GM12878 (cell line): ENCODE results near the gene C11orf65. TPM values are rescaled to one million over a fixed set of nuclear protein-coding genes. Genes with fewer than 3 reads are reported as not detected.

Source experiments
- ATAC-seq: fragments of 200-7000 bp; cut with Tn5 transposase; 3 replicates; pipeline ENCODE4 v1.9.1; 2020; ENCODE audit warnings: mild to moderate bottlenecking, moderate library complexity
- BruUV-seq: library from RNA; stranded (reverse); fragments of 400-500 nt; replicated peaks from 2 replicates; lab custom pipeline; 2021; lab: Mats Ljungman, UMichigan
- CTCF ChIA-PET: fragments of 300-600 bp; sonication (Branson Sonifier 250); formaldehyde crosslinking; extraction: SDS; loops from one replicate; lab custom pipeline; 2021; ENCODE audit warnings: inconsistent platforms; lab: Yijun Ruan, JAX
- POLR2A ChIA-PET: fragments of 350-600 bp; formaldehyde crosslinking; extraction: SDS; loops from one replicate; lab custom pipeline; 2021; ENCODE audit warnings: inconsistent platforms; lab: Charles Lee
- RAD21 ChIA-PET: fragments of 300-600 bp; sonication (Branson Sonifier 250); formaldehyde crosslinking; loops from one replicate; lab custom pipeline; 2023; ENCODE audit warnings: antibody characterized with exemption; ENCODE audit not compliant: unreplicated experiment; lab: Charles Lee
- SMC1A ChIA-PET: fragments of 300-600 bp; sonication (Branson Sonifier 250); formaldehyde crosslinking; loops from one replicate; lab custom pipeline; 2023; ENCODE audit not compliant: unreplicated experiment, uncharacterized antibody; lab: Charles Lee
- DNase-seq: peaks from one replicate; pipeline ENCODE4 v3.0.0-alpha.2; 2011; ENCODE audit warnings: low read depth, low spot score
- FAIRE-seq: peaks from 3 replicates; lab custom pipeline; 2011; peaks lifted over from hg19 to GRCh38; lab: Jason Lieb, UNC
- H2AFZ ChIP-seq: 2 replicates; pipeline ENCODE4 v1.6.0; 2011; ENCODE audit warnings: low read depth, low read length, control low read depth; ENCODE audit not compliant: control insufficient read depth
- H3K27ac ChIP-seq: 2 replicates; pipeline ENCODE4 v1.5.1; 2011; ENCODE audit warnings: control low read depth; ENCODE audit not compliant: control insufficient read depth, insufficient read depth
- H3K27me3 ChIP-seq, 2 experiments: replicated peaks in 1 of 2; 2 replicates each; pipeline versions ENCODE4 v1.6.0 to v1.6.1; 2011; ENCODE audit warnings: low read length in 1 of 2; ENCODE audit not compliant: control insufficient read depth in 2 of 2, insufficient read depth in 2 of 2
- H3K36me3 ChIP-seq, 2 experiments: 2 replicates each; pipeline ENCODE4 v1.5.1; 2011; ENCODE audit warnings: low read length in 1 of 2; ENCODE audit not compliant: control insufficient read depth in 2 of 2, insufficient read depth in 2 of 2
- H3K4me1 ChIP-seq: 2 replicates; pipeline ENCODE4 v1.6.1; 2011; ENCODE audit warnings: mild to moderate bottlenecking, low read length, moderate library complexity, mixed read lengths; ENCODE audit not compliant: control insufficient read depth, insufficient read depth
- H3K4me2 ChIP-seq: 2 replicates; pipeline ENCODE4 v1.6.0; 2011; ENCODE audit warnings: control low read depth; ENCODE audit not compliant: control insufficient read depth, insufficient read depth
- H3K4me3 ChIP-seq: fragments of 200-600 bp; sonication (generic); 2 replicates; pipeline ENCODE4 v1.5.1; 2016
- H3K79me2 ChIP-seq: 2 replicates; pipeline ENCODE4 v1.6.0; 2011; ENCODE audit warnings: low read length; ENCODE audit not compliant: control insufficient read depth, insufficient read depth
- H3K9ac ChIP-seq: 2 replicates; pipeline ENCODE4 v1.8.0; 2011; ENCODE audit warnings: low read length, control low read depth, mixed read lengths; ENCODE audit not compliant: control insufficient read depth, insufficient read depth
- H3K9me3 ChIP-seq: replicated peaks from 3 replicates; pipeline ENCODE4 v1.5.1; 2011; ENCODE audit warnings: mild to moderate bottlenecking, low read length; ENCODE audit not compliant: control insufficient read depth, insufficient read depth
- H4K20me1 ChIP-seq: 2 replicates; pipeline ENCODE4 v1.6.0; 2011; ENCODE audit not compliant: control insufficient read depth, insufficient read depth
- EZH2 ChIP-seq: IDR thresholded peaks from 2 replicates; pipeline ENCODE4 v1.6.1; 2012; ENCODE audit warnings: low read depth, mild to moderate bottlenecking, control low read depth, inconsistent platforms, low read length, borderline replicate concordance; ENCODE audit not compliant: control insufficient read depth
- MTA2 ChIP-seq: fragments of 450-650 bp; IDR thresholded peaks from 2 replicates; pipeline ENCODE4 v1.6.1; 2016; ENCODE audit warnings: low read depth, mild to moderate bottlenecking, moderate library complexity
- NFYB ChIP-seq: IDR thresholded peaks from 2 replicates; pipeline ENCODE4 v1.6.1; 2011; ENCODE audit warnings: low read depth, mild to moderate bottlenecking, low read length, improper control_type of control experiment, moderate library complexity; ENCODE audit not compliant: insufficient read depth
- NR2F1 ChIP-seq: fragments of 450-650 bp; conservative IDR thresholded peaks from 2 replicates; pipeline ENCODE4 v1.6.1; 2017; ENCODE audit warnings: mild to moderate bottlenecking
- POLR2AphosphoS2 ChIP-seq: IDR thresholded peaks from 2 replicates; pipeline ENCODE4 v1.6.1; 2011; ENCODE audit warnings: low read depth, mild to moderate bottlenecking, low read length, improper control_type of control experiment, moderate library complexity
- RFX5 ChIP-seq: IDR thresholded peaks from 2 replicates; pipeline ENCODE4 v1.6.1; 2011; ENCODE audit warnings: low read depth, low read length, improper control_type of control experiment
- SMAD1 ChIP-seq: fragments of 450-650 bp; IDR thresholded peaks from 2 replicates; pipeline ENCODE4 v1.6.1; 2018; ENCODE audit warnings: mild to moderate bottlenecking, low read depth; ENCODE audit not compliant: partially characterized antibody
- STAT3 ChIP-seq: IDR thresholded peaks from 2 replicates; pipeline ENCODE4 v1.6.1; 2011; ENCODE audit warnings: low read depth, low read length, improper control_type of control experiment
- SUPT20H ChIP-seq: IDR thresholded peaks from 2 replicates; pipeline ENCODE4 v1.6.1; 2011; ENCODE audit warnings: low read depth, mild to moderate bottlenecking, low read length, moderate library complexity, borderline replicate concordance; ENCODE audit not compliant: control insufficient read depth
- ZNF24 ChIP-seq: fragments of 450-650 bp; IDR thresholded peaks from 2 replicates; pipeline ENCODE4 v1.6.1; 2017; ENCODE audit warnings: antibody characterized with exemption, mild to moderate bottlenecking
- WGBS: methylation state at CpG from one replicate; pipeline ENCODE4 v1.1.6; 2016; ENCODE audit warnings: low lambda C conversion rate; ENCODE audit not compliant: insufficient replicate concordance, insufficient coverage; ENCODE audit errors: missing lambda C conversion rate; 5-methylcytosine and 5-hydroxymethylcytosine counted together
- in situ Hi-C: fragments of 300-500 bp; cut with MboI; formaldehyde crosslinking; loops from 9 replicates; pipeline ENCODE4 v1.14.3; 2018; ENCODE audit warnings: mixed read lengths
- intact Hi-C: fragments of 100-400 bp; cut with micrococcal nuclease; formaldehyde crosslinking; loops from one replicate; pipeline ENCODE4 v1.14.2; 2022; ENCODE audit not compliant: unreplicated experiment
- polyA plus RNA-seq, 11 experiments: library from polyadenylated mRNA; depleted of rRNA in 4 of 11; unstranded in 6 of 11; stranded (reverse) in 5 of 11; fragments of >200 nt; fragmentation: Nextera tagmentation in 4 of 11; fragmentation: Illumina TruSeq in 1 of 11; extraction: Ambion mirVana in 4 of 11; extraction: Trizol in 1 of 11; gene quantifications; 1 replicate in 1 of 11; 2 replicates in 10 of 11; pipeline versions ENCODE4 v1.2.1 to v1.2.3, GENCODE V29; 2011 to 2016; ENCODE audit warnings: inconsistent platforms in 2 of 11, missing spikeins in 2 of 11, low read depth in 1 of 11
- total RNA-seq, 4 experiments: library from RNA; depleted of rRNA in 3 of 4; stranded (reverse); fragments of >200 nt in 3 of 4; fragmentation: Illumina TruSeq in 1 of 4; extraction: Trizol in 1 of 4; gene quantifications; 2 replicates each; pipeline versions ENCODE4 v1.2.1 to v1.2.3, GENCODE V29; 2013 to 2021
- TF ChIP-seq, protein P1 (sequence below): fragments of 450-650 bp; IDR thresholded peaks from 2 replicates; pipeline ENCODE4 v1.6.1; 2017; ENCODE audit warnings: mild to moderate bottlenecking, moderate library complexity
- TF ChIP-seq, protein P2 (sequence below): IDR thresholded peaks from 2 replicates; pipeline ENCODE4 v1.6.1; 2011; ENCODE audit warnings: borderline replicate concordance, low read depth, mild to moderate bottlenecking, moderate library complexity, low read length; ENCODE audit not compliant: insufficient read depth, poor library complexity, severe bottlenecking
- TF ChIP-seq, protein P3 (sequence below): fragments of 450-650 bp; conservative IDR thresholded peaks from 2 replicates; pipeline ENCODE4 v1.6.1; 2017; ENCODE audit warnings: mild to moderate bottlenecking, moderate library complexity

C11orf65 gene
- total and polyA plus RNA-seq, 10 of the 15 experiments (the other 5 are each of a cell fraction or from before 2014, with no cell fraction given), result 0.71 to 2.0 (median 1.2) TPM

DNA sequence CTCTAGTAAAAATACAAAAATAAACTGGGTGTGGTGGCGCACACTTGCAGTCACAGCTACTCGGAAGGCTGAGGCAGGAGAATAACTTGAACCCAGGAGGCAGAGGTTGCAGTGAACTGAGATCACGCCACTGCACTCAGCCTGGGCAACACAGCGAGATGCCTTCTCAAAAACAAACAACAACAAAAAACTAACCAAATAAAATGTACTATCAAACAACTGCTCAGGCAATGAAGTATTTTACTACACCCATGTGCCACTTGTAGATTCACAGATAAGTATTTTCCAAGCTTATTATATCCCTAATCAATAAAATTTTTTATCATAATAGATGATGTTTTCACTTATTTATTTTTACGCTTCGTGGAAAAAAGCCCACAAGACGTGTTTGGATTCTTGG lies 924 bp downstream of the C11orf65 start (continued):
- TF ChIP-seq, protein P1, sequence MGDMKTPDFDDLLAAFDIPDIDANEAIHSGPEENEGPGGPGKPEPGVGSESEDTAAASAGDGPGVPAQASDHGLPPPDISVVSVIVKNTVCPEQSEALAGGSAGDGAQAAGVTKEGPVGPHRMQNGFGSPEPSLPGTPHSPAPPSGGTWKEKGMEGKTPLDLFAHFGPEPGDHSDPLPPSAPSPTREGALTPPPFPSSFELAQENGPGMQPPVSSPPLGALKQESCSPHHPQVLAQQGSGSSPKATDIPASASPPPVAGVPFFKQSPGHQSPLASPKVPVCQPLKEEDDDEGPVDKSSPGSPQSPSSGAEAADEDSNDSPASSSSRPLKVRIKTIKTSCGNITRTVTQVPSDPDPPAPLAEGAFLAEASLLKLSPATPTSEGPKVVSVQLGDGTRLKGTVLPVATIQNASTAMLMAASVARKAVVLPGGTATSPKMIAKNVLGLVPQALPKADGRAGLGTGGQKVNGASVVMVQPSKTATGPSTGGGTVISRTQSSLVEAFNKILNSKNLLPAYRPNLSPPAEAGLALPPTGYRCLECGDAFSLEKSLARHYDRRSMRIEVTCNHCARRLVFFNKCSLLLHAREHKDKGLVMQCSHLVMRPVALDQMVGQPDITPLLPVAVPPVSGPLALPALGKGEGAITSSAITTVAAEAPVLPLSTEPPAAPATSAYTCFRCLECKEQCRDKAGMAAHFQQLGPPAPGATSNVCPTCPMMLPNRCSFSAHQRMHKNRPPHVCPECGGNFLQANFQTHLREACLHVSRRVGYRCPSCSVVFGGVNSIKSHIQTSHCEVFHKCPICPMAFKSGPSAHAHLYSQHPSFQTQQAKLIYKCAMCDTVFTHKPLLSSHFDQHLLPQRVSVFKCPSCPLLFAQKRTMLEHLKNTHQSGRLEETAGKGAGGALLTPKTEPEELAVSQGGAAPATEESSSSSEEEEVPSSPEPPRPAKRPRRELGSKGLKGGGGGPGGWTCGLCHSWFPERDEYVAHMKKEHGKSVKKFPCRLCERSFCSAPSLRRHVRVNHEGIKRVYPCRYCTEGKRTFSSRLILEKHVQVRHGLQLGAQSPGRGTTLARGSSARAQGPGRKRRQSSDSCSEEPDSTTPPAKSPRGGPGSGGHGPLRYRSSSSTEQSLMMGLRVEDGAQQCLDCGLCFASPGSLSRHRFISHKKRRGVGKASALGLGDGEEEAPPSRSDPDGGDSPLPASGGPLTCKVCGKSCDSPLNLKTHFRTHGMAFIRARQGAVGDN, result no peak
- no peak for TF ChIP-seq NR2F1

DNA sequence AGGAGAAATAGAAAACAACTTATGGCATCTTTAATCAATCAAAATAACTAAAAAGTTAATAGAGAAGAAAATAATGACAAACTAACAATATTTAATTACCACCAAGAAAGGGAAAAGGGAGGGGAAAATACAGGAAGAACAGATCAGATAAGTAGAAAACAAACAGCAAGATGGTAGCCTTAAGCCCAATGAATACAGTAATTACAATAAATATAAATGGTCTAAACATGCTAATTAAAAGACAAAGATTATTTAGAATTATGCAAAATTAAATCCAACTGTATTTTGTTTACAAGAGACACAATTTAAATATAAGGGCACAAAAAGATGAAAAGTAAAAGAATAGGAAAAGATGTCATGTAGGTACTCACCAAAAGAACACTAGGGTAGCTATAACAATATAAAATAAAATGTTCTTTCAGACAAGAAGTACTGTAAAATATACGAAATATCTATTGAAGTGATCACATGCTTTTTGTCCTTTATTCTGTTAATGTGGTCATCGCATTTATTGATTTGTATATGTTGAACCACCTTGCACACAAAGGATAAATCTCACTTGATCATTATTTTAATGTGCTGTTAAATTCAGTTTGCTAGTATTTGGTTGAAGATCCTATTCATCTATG lies 14.0 kb downstream of the C11orf65 start:
- ChIA-PET SMC1A (no interaction called here), RAD21 (no interaction called here), POLR2A (no interaction called here), CTCF (no interaction called here)
- no peaks in the 10 kb centered on the region for H3K27me3 ChIP-seq
- H4K20me1 ChIP-seq, result no peaks in the 10 kb centered on the region
- H3K27ac ChIP-seq, result no peak overlapping the region
- no peaks in the 10 kb centered on the region for H3K4me1 ChIP-seq
- no TSS peak for BruUV-seq
- DNase-seq (no peak), ATAC-seq (no peak), FAIRE-seq (no peak)
- intact Hi-C loops (no loop called here), in situ Hi-C loops (no loop called here)
- no peaks in the 10 kb centered on the region; the same call in 2 of the 3 replicates for H3K9me3 ChIP-seq
- H3K4me3 ChIP-seq, result no peak overlapping the region
- 93% methylated on average over 2 of the region's 2 CpGs for WGBS
- H3K36me3 ChIP-seq, result no peaks in the 10 kb centered on the region
- H3K4me2 ChIP-seq, result no peak overlapping the region
- H3K9ac ChIP-seq, result no peak overlapping the region
- no peaks in the 10 kb centered on the region for H3K79me2 ChIP-seq
- H2AFZ ChIP-seq, result no peak overlapping the region
- TF ChIP-seq NFYB (no peak), SMAD1 (no peak), POLR2AphosphoS2 (no peak), MTA2 (no peak), ZNF24 (no peak), STAT3 (no peak), RFX5 (no peak), SUPT20H (no peak), EZH2 (no peak)
- TF ChIP-seq, protein P2, sequence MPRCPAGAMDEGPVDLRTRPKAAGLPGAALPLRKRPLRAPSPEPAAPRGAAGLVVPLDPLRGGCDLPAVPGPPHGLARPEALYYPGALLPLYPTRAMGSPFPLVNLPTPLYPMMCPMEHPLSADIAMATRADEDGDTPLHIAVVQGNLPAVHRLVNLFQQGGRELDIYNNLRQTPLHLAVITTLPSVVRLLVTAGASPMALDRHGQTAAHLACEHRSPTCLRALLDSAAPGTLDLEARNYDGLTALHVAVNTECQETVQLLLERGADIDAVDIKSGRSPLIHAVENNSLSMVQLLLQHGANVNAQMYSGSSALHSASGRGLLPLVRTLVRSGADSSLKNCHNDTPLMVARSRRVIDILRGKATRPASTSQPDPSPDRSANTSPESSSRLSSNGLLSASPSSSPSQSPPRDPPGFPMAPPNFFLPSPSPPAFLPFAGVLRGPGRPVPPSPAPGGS, result no peak
- TF ChIP-seq, protein P3, sequence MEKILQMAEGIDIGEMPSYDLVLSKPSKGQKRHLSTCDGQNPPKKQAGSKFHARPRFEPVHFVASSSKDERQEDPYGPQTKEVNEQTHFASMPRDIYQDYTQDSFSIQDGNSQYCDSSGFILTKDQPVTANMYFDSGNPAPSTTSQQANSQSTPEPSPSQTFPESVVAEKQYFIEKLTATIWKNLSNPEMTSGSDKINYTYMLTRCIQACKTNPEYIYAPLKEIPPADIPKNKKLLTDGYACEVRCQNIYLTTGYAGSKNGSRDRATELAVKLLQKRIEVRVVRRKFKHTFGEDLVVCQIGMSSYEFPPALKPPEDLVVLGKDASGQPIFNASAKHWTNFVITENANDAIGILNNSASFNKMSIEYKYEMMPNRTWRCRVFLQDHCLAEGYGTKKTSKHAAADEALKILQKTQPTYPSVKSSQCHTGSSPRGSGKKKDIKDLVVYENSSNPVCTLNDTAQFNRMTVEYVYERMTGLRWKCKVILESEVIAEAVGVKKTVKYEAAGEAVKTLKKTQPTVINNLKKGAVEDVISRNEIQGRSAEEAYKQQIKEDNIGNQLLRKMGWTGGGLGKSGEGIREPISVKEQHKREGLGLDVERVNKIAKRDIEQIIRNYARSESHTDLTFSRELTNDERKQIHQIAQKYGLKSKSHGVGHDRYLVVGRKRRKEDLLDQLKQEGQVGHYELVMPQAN, result no peak
